Measurements from ENCODE around the gene ARRDC4.

DNA sequence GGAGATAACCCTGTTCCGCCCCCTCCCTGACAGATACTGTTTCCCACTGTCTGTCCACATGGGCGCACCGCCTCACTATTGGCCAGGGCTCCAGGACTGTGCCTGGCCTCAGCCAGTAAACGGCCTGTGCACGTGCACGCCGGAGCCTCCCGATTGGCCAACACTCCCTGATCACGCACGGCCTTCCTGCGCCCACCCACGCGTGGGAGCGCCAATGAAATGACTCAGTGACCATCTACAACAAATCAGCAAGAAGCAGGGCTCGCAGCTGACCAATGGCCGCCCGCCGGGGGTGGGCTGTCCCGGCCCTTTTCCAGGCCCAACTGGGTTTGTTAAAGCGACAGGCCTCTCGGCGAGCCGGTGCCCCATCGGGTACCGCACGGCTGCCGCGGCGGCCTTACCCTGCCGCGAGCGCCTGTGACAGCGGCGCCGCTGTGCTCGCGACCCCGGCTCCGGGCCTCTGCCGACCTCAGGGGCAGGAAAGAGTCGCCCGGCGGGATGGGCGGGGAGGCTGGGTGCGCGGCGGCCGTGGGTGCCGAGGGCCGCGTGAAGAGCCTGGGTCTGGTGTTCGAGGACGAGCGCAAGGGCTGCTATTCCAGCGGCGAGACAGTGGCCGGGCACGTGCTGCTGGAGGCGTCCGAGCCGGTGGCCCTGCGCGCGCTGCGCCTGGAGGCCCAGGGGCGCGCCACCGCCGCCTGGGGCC lies at the start of gene ARRDC4:
- TF ChIP-seq CTCF (IDR thresholded peaks at IDR 0.05; ENCODE audit: poor library complexity) (no peak), EZH2 (IDR thresholded peaks at IDR 0.05; ENCODE audit: borderline replicate concordance) (no peak)

Measured in hepatocyte (in vitro differentiated cells).